ENCODE data around the gene OR1B1.
"Not testable (repeated sequence)": the region's sequence is repeated elsewhere in the genome, so short reads cannot be mapped to it uniquely, and the experiment has no call there.

- TF ChIP-seq RAD21 (IDR thresholded peaks at IDR 0.05; ENCODE audit: low read length); POLR2AphosphoS5 (IDR thresholded peaks at IDR 0.05; ENCODE audit: low read depth, low read length); CTCF (IDR thresholded peaks at IDR 0.05); NFIC (IDR thresholded peaks at IDR 0.05; ENCODE audit: borderline replicate concordance); EP300 (IDR thresholded peaks at IDR 0.05; ENCODE audit: borderline replicate concordance in 1 of 2, low read depth in 1 of 2, low read length in 1 of 2); EZH2phosphoT487 (IDR thresholded peaks at IDR 0.05; ENCODE audit: borderline replicate concordance, low read depth); RFX5 (IDR thresholded peaks at IDR 0.05; ENCODE audit: low read length); CHD2 (IDR thresholded peaks at IDR 0.05; ENCODE audit: low read length, partially characterized antibody); REST (IDR thresholded peaks at IDR 0.05; ENCODE audit: low read depth, low read length): not testable (repeated sequence)
- TF ChIP-seq, protein P1, sequence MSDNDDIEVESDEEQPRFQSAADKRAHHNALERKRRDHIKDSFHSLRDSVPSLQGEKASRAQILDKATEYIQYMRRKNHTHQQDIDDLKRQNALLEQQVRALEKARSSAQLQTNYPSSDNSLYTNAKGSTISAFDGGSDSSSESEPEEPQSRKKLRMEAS (IDR thresholded peaks at IDR 0.05; ENCODE audit: low read depth): not testable (repeated sequence)
These were observed 74.1 kb downstream of the OR1B1 start, which contains the start of gene OR1L8 for GRCh38 chr9:122583284-122583683.

Measured in SK-N-SH (cell line).